LoVo (cell line): ENCODE data around the gene AKAP7.
"Not testable (repeated sequence)": the region's sequence is repeated elsewhere in the genome, so short reads cannot be mapped to it uniquely, and the experiment has no call there.

Source experiments
- DNase-seq: peaks from one replicate; pipeline ENCODE4 v3.0.0-alpha.2; 2016; ENCODE audit warnings: low spot score

The AKAP7 gene

DNA sequence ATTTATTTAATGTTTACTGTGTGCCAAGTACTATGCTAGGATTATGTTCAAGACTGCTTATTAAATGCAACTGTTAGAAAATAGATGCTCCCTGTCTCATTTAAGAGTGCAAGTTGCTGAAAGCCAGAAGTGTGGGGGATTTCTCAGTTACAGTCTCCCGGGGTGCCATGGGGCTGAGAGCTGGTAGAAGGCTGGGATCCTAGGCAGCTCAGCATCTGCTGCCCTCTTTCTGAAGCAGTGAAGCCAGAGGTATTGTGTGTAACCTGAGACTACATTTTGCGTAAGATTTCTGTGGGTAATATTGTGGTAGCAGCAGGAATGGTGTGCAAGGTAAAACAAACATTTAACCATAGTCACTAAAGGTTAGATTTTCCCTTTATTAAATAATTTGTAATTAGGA lies 120.6 kb downstream of the AKAP7 start:
- no peak for DNase-seq

DNA sequence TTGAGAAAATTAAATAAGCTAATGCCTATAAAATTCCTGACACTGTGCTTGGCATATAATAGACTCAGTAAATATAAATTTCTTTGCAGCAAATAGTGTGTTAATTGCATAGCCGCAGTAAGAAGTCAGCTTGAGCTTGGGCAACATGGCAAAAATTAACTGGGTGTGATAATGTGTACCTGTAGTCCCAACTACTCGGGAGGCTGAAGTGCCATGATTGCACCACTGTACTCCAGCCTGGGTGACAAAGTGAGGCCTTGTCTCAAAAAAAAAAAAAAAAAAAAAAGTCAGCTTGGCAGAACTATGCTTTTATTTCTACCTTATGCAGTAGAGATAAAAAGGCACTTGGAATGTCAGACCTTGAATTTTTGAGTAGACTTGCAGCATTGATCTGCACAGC lies 121.8 kb downstream of the AKAP7 start:
- DNase-seq, result no peak

DNA sequence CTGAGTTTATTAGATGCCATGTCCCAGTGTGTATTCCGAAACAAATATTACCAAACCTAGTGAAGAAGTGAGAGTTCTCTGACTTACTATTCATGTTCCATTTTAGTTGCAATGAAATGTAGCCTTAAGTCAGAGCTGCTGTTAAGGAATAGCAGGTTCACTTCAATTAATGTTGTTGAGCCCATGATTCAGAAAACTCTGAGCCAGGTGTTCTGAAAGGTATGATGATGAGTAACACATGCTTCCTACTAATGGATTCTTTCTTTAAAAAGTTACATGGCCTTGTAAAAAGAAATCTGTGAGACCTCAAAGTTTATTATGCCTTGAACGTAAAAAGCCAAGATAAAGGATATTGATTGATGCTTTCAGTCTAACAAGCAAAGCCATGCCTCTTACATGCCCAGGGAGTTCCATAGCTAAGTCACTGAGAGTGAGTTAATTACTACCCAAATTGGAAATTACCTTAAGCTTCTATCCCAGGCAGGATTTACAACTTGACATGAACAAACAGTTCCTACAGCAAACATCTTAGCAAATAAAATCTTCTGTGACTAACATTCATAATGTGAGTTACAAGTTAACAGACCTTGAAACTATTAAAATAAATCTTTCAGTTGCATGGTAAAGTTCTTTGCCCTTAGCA lies 122.9 kb downstream of the AKAP7 start:
- DNase-seq, result peak; percentile 35

DNA sequence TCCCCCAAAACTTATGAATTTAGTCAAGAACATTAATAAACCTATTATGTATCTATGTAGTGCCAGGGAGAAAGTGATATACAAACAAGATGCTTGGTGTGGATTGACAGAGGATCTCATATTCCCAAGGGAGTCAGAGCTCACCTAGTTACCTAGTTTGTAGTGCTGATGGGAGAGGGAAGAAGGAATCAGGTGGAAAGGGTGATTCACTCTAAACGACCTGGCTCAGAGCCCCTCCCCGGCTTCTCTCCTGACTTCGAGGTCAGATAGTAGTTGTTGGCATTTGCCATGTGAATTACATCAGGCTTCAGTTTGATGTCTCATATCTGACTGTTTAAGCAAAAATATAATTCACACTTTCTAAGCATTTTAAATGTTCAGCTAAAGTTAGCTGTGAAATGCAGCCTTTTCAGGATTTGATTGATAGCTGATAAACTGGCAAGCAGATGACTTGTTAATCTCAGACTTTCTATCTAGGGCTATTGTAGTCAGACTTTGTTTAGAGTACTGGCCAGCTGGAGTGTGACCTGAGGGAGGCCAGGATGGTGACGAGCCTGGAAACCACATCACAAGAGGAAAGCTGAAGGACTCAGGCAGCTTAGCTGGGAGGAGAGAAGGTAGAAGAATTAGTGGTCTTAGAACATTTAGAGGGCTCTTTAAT lies 123.7 kb downstream of the AKAP7 start:
- DNase-seq, result peak; percentile 51

DNA sequence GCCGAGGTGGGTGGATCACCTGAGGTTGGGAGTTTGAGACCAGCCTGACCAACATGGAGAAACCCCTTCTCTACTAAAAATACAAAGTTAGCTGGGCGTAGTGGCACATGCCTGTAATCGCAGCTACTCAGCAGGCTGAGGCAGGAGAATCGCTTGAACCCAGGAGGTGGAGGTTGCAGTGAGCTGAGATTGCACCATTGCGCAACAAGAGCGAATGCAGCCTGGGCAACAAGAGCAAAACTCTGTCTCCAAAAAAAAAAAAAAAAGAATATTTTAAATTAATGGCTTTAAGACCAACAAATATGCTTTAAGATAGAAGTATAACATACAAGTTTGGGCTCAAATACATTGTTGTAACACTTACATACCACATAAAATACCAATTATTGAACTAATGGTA lies 125.7 kb downstream of the AKAP7 start:
- DNase-seq, result not testable (repeated sequence)

DNA sequence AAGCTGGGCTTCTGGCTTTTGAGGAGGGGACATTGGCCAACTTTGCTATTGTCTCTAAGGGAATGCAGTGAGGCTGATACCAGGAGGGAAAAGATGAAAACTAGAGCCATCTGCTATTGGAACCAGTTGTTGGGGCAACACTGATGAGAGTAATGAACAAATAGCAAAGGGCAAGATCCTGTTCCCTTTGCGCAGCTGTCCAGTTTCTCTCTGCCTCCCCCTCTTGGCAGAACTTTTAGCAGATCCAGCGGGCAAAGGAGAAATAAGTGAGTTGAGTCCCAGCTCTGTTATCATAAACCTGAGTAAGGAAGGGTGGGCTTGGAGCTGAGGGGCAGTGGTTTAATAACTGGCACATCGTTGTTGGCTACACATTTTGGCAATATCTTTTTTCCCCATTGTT lies 126.8 kb downstream of the AKAP7 start:
- no peak for DNase-seq

DNA sequence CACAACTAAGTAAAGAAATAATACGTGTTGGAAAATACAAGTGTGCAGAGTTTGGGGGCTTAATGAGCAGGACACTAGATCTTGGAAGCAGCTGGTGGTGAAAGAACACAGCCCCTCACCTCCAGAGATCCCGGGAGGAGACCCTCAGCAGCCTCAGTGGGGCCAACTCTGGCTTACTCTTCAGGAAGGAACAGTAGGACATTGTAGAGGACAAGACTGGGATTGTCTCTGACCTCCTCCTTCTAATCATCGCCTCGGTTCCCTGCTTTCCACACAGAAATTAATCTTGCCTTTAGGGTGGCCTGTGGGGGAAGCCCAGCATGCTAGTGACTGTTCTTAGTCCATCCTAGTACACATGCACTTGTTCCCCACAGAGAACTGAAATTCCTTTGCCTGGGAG lies 130.7 kb downstream of the AKAP7 start:
- DNase-seq, result no peak

DNA sequence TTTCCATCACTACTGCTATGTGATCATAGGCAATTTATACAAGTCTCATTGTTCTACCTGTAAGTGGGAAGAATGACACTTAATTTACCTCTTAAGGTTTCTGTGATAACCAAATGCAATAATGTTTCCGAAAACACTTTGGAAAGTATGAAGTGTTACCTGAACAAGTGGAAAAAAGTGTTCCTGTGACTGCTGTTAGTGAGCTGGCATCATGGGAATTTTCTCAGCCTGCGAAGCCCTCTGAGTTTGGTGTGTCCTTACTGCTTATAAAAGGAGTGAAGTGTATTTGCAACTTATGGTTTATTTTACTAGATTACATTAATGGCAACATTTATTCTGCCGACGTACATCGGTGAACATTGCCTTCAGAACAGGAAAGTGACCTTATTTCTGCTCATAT lies 133.0 kb downstream of the AKAP7 start:
- DNase-seq, result no peak

DNA sequence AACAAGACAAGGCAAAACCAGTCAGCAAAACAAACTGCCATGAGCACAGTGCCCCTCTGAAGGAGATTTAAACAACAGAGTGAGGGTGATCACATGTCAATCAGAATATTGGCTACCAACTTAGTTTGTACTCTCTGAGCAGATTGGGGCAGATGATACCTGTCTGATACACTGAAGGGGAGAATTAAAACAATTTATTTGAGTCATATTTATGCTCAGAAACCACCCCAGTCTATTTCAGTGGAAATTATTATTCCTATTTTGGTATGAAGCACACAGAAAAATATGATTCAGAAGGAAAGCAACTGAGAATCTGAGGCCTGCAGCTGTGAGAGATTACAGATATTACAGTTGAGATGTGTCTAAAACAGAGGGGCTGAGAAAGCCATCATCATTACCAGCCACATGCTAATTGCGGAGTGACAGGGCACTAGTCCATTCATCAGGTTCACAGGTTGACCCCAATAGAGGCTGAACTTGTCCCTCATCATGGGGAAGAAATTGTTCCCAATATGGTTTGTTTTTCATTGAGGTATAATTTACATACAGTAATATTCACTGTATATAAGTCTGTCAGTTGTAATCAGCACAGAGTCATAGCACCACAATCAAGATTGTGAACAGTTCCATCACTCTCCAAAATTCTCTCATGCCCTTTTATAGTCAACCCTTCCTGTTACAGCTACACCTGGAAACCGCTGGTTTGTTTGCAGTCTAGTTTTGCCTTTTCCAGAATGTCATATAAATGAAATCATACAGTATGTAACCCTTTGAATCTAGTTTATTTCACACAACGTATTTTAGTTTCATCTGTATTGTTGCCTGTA lies 134.5 kb downstream of the AKAP7 start:
- no peak for DNase-seq

DNA sequence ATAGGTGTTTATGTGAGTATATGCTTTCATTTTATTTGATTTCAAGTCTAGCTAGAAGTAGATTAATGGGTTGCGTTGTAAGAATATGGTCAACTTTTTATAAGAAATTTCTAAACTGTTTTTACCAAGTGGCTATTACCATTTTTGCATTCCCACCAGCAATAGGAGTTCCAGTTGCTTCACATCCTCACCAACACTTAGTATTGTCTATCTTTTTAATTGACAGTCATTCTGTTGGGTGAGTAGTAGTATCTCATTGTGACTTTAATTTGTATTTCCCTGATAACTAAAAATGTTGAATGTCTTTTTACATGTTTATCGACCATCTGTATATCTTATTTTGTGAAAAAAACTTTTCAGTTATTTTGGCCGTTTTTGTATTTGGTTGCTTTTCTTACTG lies 135.3 kb downstream of the AKAP7 start:
- DNase-seq, result no peak

DNA sequence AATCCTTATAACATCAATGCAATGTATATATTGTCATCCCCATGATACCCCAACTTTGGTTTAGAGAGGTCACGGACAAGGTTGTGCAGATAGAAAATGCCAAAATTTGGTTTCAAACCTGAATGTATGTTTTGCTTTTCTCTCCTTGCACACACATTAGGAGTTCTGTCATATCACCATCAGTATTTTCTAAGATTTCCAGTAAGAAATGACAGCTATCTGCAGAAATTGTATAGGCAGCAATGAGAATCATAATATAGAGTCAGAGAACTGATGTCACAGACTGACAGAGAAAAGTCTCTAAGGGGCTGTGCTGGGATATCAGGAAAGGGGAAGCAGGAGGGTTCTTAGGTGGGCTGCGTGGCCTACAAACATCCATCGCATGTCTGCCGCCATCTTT lies 140.0 kb downstream of the AKAP7 start:
- no peak for DNase-seq

DNA sequence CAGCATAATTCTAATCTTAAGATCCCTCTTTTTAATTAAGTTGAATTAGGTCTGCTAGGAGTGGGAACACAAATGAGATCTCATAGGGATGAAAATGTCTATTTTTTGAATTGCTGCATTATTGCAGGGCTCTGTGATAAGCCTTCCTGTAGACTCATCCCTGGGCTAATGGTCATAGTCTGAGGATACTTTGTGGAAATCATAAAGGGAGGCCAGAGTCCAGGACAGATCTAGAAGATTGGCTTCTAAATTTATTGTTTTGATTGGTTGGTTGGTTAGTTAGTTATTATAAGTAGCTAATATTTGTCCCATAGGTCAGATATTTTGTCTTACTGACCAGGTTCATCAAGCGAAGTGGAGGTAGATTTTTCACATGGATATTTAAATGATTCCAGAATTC lies 142.3 kb downstream of the AKAP7 start:
- DNase-seq, result no peak

DNA sequence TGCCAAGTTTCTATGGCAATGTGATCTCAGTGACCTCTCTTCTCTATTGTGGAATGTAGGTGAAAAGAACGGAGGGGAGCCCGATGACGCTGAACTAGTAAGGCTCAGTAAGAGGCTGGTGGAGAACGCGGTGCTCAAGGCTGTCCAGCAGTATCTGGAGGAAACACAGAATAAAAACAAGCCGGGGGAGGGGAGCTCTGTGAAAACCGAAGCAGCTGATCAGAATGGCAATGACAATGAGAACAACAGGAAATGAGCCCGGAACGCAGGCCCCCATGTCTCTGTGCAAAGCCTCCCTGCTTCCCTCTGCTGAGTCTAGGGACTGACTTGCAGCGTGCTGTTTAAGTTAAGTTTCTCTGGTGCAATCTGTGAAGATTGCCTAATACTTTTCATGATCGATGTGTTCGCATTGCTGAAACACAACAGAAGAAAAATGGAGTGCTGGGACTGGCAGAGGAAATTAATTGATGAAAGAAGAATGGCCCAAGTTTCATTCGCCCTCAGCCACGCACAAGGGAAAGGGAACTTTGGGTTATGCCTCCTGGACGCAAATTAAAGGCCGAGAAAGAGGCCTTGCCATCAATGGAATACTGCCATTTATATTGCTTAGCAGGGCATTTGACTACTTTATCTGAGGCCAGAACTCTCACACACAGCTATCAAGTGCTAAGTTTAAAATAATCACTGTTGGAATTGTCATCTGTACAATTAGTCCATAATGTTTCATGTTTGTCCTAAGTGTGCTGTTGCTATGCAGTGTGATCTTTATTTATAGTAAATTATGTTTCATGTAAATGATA lies 146.4 kb downstream of the AKAP7 start:
- no peak for DNase-seq

DNA sequence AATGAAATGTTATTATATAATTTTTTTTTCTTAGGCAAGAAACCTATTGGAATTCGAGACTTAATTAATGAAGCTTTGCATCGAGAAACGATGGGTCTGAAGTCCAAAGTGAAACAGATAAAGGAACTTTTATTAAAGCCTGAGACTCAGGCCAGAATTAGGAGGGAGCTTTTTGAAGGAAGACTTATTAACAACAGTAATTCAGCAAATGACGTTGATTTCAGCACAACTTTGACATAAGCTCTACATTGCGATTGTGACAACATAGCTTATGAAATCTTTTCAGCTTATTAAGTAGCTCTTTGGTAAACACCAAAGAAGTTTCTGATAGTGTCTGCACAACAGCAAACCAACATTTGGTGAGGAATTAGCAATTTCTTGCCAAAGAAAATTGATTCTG lies 147.1 kb downstream of the AKAP7 start:
- no peak for DNase-seq

DNA sequence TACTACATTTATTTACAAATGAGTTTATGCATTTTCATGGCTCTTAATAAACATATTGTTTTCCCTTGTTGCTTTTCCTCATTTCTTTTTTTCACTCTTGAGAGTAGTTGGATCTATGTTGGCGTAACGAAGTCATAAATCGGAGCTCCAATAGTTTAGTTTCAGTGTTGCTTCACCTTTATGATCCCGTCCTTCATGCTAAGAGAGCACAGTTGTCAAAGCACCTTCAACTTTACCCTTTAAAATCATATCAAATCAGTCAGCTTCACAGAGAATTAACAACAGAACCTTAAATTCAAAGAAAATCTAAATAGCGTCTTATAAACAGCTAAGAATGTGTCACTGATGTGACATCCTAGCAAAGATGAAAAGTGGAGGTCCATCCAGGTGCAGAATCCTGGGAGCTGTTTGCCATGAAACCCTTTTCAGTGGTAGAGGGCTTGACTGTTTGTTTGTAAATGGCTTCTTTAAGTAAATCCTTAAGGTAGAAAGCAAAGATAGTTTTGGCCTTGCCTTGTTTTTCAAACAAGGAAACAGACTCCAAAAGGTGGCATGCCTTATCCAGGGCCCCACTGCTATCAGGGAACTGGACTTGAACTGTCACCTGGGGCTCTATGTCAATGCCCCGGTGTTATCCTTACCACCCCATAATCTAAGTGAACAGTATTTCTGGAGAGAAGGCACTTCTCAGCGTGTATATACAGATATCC lies 148.4 kb downstream of the AKAP7 start:
- no peak for DNase-seq

DNA sequence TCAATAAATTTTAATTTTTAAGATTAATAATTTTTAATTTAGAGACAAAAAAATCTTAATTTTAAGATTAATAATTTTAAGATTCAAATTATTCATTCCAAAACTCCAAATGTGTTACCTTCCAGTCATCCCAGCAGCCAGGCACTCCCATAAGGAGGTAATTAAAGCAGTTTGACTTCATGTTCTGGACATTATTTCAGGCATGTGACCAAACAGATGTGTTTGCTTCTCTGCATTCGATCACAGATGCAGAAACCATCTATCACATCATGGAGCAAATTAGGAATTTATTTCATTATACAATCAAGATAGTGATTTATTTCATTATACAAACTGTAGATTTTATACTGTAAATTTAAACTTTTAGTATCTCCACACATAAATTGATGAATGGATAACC lies 150.3 kb downstream of the AKAP7 start:
- DNase-seq, result no peak

DNA sequence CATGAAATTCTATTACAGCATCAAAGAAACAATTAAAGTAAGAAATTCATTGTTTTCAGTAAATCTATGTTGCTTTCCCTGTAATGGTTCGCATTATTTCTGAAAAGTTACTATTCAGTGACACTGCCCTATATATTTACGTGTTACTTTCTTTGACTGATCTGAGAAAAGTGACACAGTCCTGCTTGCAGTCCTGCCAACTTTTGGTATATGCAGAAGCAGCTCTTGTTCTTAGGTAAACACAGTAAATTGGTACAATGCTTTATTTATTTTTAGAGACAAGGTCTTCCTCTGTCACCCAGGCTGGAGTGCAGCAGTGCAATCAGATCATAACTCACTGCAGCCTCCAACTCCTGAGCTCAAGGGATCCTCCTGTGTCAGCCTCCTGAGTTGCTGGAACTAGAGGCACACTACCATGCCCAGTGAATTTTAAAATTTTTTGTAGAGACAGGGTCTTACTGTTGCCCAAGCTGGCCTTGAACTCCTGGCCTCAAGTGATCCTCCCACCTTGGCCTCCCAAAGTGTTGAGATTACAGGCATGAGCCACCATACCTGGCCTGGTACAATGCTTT lies 151.3 kb downstream of the AKAP7 start:
- DNase-seq, result no peak

DNA sequence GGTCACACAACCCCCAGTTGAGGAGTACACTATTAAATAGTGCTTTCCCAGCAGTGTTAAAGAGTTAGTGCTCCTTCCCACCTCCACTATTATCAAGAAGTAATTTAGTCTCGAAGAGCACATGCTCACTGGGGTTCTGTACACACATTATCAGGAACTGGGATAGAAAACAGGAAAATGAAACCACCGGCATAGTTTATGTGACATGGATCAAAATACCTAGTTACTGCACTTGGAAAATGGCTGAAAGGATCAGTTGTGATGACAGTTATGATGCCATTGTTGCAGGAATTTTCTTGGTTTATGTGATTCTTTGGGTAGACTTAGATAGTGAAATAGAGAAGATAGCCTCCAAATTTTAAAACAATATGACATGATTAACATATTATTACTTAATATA lies 152.9 kb downstream of the AKAP7 start:
- no peak for DNase-seq

DNA sequence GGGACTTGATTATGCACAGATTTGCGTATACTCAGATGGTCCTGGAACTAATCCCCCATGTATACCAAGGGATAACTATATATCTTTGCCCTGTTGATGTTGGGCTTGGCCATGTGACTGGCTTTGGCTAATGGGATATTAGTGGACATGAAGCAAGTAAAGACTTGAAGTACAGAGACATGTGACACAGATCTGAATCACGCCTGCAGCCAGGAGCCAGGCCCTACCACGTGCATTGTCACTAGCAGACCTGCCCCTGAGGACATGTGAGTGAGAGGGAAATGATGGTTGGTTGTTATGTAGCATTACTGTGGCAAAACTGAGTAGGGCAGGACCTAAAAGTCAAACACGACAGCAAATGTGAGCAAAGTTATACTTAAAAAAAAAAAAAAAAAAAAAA lies 155.7 kb downstream of the AKAP7 start:
- no peak for DNase-seq

DNA sequence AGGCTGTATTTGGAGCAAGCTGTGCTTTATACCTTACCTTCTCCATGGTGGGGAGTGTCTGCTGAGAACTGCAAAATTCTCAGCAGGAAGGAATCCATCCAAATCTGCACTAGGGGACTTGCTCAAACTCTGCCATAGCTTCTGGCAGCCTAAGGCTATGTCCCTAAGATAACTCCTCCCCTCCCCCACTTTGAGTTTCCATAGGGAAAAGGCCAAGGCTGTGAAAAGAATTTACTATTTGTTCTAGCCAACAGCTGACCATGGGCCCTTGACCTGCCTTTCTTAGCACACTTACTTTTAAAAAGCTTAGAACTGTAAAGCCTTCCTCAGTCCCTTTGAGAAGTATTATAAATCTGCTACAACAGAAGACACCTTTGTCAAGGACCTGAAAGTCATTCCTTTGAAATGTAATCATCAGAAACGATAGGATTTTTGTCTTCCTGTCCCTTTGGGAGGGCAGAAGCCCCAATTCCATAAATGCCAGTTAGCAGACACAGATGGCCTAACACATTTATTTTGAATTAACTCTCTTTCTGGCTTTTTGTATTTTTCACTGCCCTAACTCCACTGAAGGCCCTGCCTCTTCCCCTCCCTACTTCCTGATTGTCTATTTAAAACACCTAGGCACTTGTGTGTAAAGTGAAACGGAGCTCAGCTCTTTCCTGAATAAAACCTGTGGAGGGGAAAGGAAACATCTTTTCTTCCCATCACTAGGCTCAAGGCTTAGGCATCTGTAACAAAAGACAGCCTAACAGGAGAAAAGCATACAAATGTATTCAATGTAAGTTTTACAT lies 157.1 kb downstream of the AKAP7 start:
- no peak for DNase-seq

DNA sequence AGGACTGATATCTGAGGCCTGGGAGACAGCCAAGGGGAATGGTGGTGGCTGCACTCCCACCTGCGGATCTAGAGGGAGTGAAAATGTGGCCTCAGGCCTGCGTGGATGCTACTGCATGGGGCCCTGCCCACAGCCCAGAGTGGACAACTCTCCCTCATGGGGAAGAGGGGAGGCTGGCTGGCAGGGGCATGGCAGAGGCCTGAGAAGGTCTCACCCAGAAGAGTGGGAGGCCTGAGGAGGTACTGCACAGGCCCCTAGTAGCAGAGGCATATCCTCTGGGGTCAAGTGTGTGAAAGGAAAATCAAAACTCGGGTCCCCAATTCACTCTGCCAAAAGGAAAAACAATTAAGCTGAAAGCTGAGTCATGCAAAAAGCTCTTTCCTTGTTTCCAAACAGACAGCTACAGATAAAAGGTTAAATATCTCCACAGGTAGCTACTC lies 158.2 kb downstream of the AKAP7 start:
- DNase-seq, result no peak
